ENCODE data around the gene GSG1L.
"Not testable (repeated sequence)": the region's sequence is repeated elsewhere in the genome, so short reads cannot be mapped to it uniquely, and the experiment has no call there.

Gene GSG1L

DNA sequence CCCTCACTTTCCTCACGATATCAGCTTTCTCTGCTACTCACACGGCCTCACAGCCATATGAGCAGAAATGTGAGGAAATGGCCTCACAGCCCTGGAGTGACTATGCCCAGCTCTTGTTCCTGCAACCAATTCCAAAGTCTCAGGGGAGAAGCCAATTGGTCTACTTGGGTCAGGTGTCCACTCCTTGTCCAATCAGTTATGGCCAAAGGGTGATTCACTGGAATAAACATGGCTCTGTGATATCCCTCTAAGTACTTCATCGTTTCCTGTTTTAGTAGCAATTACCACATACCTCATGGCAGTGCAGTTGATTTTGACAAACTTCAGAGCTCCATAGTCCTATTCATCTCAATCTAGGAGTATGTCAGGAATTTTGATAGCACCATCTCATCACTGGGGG is 318.2 kb downstream of the GSG1L start:
- Histone ChIP-seq H2AFZ (ENCODE audit: low read depth, low read length, severe bottlenecking) (no peak overlapping the region), H3F3A (ENCODE audit: insufficient read depth) (no peaks in the 10 kb centered on the region), H3K27me3 (ENCODE audit: low read length) (no peaks in the 10 kb centered on the region), H3K27ac (ENCODE audit: low read depth, low read length) (no peak overlapping the region), H3K9me2 (replicated peaks; ENCODE audit: insufficient read depth, low read length) (no peaks in the 10 kb centered on the region), H3K4me2 (ENCODE audit: low read depth, low read length, poor library complexity, severe bottlenecking) (no peak overlapping the region), H3K9me3 (ENCODE audit: insufficient read depth, low read length) (no peaks in the 10 kb centered on the region), H4K20me1 (ENCODE audit: low read depth, low read length) (no peaks in the 10 kb centered on the region), H3K36me3 (ENCODE audit: low read length) (no peaks in the 10 kb centered on the region), H3K4me3 (ENCODE audit: insufficient read depth, low read length, poor library complexity, severe bottlenecking) (no peak overlapping the region), H3K9ac (ENCODE audit: low read length) (no peak overlapping the region), H3K79me2 (ENCODE audit: insufficient read depth, low read length) (no peaks in the 10 kb centered on the region)
- TF ChIP-seq EZH2phosphoT487 (conservative IDR thresholded peaks at IDR 0.05; ENCODE audit: low read length) = no peak
- TF ChIP-seq, protein P1, sequence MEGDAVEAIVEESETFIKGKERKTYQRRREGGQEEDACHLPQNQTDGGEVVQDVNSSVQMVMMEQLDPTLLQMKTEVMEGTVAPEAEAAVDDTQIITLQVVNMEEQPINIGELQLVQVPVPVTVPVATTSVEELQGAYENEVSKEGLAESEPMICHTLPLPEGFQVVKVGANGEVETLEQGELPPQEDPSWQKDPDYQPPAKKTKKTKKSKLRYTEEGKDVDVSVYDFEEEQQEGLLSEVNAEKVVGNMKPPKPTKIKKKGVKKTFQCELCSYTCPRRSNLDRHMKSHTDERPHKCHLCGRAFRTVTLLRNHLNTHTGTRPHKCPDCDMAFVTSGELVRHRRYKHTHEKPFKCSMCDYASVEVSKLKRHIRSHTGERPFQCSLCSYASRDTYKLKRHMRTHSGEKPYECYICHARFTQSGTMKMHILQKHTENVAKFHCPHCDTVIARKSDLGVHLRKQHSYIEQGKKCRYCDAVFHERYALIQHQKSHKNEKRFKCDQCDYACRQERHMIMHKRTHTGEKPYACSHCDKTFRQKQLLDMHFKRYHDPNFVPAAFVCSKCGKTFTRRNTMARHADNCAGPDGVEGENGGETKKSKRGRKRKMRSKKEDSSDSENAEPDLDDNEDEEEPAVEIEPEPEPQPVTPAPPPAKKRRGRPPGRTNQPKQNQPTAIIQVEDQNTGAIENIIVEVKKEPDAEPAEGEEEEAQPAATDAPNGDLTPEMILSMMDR (IDR thresholded peaks at IDR 0.05; ENCODE audit: insufficient read depth, low read length, poor library complexity, severe bottlenecking) = no peak

DNA sequence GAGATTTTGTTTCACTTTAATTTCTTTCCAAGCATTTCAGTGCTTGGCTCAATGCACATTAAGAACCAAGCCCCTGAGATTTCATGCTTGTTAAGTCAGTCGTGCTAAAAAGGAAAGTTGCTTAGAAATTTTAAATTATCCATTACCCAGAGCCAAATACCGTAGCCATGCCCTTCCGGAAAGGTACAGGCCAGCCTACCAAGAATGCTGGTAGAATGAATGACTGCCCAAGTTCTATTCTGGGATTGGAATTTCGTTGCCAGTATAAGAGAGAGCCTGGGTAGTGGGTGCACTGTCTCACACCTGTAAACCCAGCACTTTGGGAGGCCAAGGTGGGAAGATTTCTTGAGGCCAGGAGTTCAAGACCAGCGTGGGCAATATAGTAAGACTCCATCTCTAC is 319.6 kb downstream of the GSG1L start:
- no peaks in the 10 kb centered on the region for H3F3A ChIP-seq (ENCODE audit: insufficient read depth)
- H3K4me3 ChIP-seq (ENCODE audit: insufficient read depth, low read length, poor library complexity, severe bottlenecking) = no peak overlapping the region
- H3K4me2 ChIP-seq (ENCODE audit: low read depth, low read length, poor library complexity, severe bottlenecking) = no peak overlapping the region
- TF ChIP-seq EZH2phosphoT487 (conservative IDR thresholded peaks at IDR 0.05; ENCODE audit: low read length) = no peak
- TF ChIP-seq, protein P1 (IDR thresholded peaks at IDR 0.05; ENCODE audit: insufficient read depth, low read length, poor library complexity, severe bottlenecking) = no peak
- H3K27me3 ChIP-seq (ENCODE audit: low read length) = no peaks in the 10 kb centered on the region
- H2AFZ ChIP-seq (ENCODE audit: low read depth, low read length, severe bottlenecking) = no peak overlapping the region
- no peaks in the 10 kb centered on the region for H3K36me3 ChIP-seq (ENCODE audit: low read length)
- H4K20me1 ChIP-seq (ENCODE audit: low read depth, low read length) = no peaks in the 10 kb centered on the region
- H3K9me3 ChIP-seq (ENCODE audit: insufficient read depth, low read length) = no peaks in the 10 kb centered on the region
- H3K9me2 ChIP-seq (replicated peaks; ENCODE audit: insufficient read depth, low read length) = no peaks in the 10 kb centered on the region
- H3K9ac ChIP-seq (ENCODE audit: low read length) = no peak overlapping the region
- H3K79me2 ChIP-seq (ENCODE audit: insufficient read depth, low read length) = no peaks in the 10 kb centered on the region
- H3K27ac ChIP-seq (ENCODE audit: low read depth, low read length) = no peak overlapping the region

DNA sequence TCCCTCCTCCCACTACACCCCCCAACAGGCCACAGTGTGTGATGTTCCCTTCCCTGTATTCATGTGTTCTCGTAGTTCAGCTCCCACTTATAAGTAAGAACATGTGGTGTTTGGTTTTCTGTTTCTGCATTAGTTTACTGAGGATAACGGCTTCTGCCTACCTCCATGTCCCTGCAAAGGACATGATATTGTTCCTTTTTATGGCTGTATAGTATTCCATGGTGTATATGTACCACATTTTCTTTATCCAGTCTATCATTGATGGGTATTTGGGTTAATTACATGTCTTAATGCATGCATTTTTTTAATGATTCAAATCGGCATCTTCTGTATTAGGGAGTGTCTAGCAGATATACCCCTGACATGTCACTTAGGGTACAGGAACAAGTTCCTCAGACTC is 320.5 kb downstream of the GSG1L start:
- not testable (repeated sequence) for H2AFZ ChIP-seq (ENCODE audit: low read depth, low read length, severe bottlenecking); H3K36me3 ChIP-seq (ENCODE audit: low read length); H3K27ac ChIP-seq (ENCODE audit: low read depth, low read length); H3K4me3 ChIP-seq (ENCODE audit: insufficient read depth, low read length, poor library complexity, severe bottlenecking); H3K9me3 ChIP-seq (ENCODE audit: insufficient read depth, low read length); H4K20me1 ChIP-seq (ENCODE audit: low read depth, low read length); H3K9me2 ChIP-seq (replicated peaks; ENCODE audit: insufficient read depth, low read length); H3K79me2 ChIP-seq (ENCODE audit: insufficient read depth, low read length); H3K27me3 ChIP-seq (ENCODE audit: low read length); H3K9ac ChIP-seq (ENCODE audit: low read length); H3F3A ChIP-seq (ENCODE audit: insufficient read depth); H3K4me2 ChIP-seq (ENCODE audit: low read depth, low read length, poor library complexity, severe bottlenecking)

DNA sequence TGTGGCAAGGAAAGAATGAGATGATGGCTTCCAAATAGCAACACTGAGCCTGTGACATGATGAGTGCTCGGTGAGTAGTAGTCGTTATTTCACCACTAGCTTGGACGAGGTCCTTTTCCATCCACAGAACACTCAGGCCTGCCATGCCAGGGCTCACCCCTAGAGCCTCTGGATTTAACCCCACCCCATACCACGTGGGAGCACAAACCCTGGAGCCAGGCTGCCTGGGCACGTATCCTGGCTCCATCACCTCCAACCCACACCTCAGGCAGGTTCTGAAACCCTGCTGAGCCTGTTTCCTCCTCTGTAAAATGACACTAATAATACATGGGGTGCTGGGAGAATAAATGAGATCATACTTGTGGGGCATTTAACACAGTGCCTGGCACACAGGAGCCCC is 321.2 kb downstream of the GSG1L start:
- no peaks in the 10 kb centered on the region for H4K20me1 ChIP-seq (ENCODE audit: low read depth, low read length)
- no peak overlapping the region for H3K9ac ChIP-seq (ENCODE audit: low read length)
- no peaks in the 10 kb centered on the region for H3K36me3 ChIP-seq (ENCODE audit: low read length)
- no peak overlapping the region for H3K27ac ChIP-seq (ENCODE audit: low read depth, low read length)
- no peaks in the 10 kb centered on the region for H3K79me2 ChIP-seq (ENCODE audit: insufficient read depth, low read length)
- H3K27me3 ChIP-seq (ENCODE audit: low read length) = no peaks in the 10 kb centered on the region
- H3F3A ChIP-seq (ENCODE audit: insufficient read depth) = no peaks in the 10 kb centered on the region
- H3K9me2 ChIP-seq (replicated peaks; ENCODE audit: insufficient read depth, low read length) = no peaks in the 10 kb centered on the region
- no peak overlapping the region for H3K4me2 ChIP-seq (ENCODE audit: low read depth, low read length, poor library complexity, severe bottlenecking)
- no peak overlapping the region for H3K4me3 ChIP-seq (ENCODE audit: insufficient read depth, low read length, poor library complexity, severe bottlenecking)
- H3K9me3 ChIP-seq (ENCODE audit: insufficient read depth, low read length) = no peaks in the 10 kb centered on the region
- TF ChIP-seq EZH2phosphoT487 (conservative IDR thresholded peaks at IDR 0.05; ENCODE audit: low read length) = no peak
- H2AFZ ChIP-seq (ENCODE audit: low read depth, low read length, severe bottlenecking) = no peak overlapping the region
